OCI-LY3 (cell line): ENCODE data around the gene TBX1.

Experiments used
- H2AFZ ChIP-seq: fragments of 200-600, 300-600 bp; shearing (Covaris generic); 2 replicates; pipeline ENCODE4 v1.6.0; 2014; ENCODE audit warnings: antibody characterized with exemption, low read depth, low read length
- H3K27ac ChIP-seq: fragments of 200-600, 300-600 bp; sonication (generic); 2 replicates; pipeline ENCODE4 v1.5.1; 2014; ENCODE audit warnings: mild to moderate bottlenecking, low read length, moderate library complexity, mixed read lengths
- H3K27me3 ChIP-seq: fragments of 200-600, 300-600 bp; sonication (generic); 2 replicates; pipeline ENCODE4 v1.6.1; 2014; ENCODE audit warnings: low read depth, low read length, mixed read lengths
- H3K36me3 ChIP-seq: fragments of 200-600, 300-600 bp; sonication (generic); replicated peaks from 2 replicates; pipeline ENCODE3; 2014; ENCODE audit warnings: low read depth, low read length, mixed read lengths
- H3K4me1 ChIP-seq: fragments of 300-600, 200-600 bp; sonication (generic); 2 replicates; pipeline ENCODE4 v1.6.1; 2014; ENCODE audit warnings: low read length, mixed read lengths
- H3K4me2 ChIP-seq: fragments of 200-600, 300-600 bp; sonication (generic); 2 replicates; pipeline ENCODE4 v1.6.1; 2014; ENCODE audit warnings: low read length, mixed read lengths
- H3K4me3 ChIP-seq: fragments of 300-600, 200-600 bp; sonication (generic); 2 replicates; pipeline ENCODE4 v1.5.1; 2014; ENCODE audit warnings: antibody characterized with exemption, mild to moderate bottlenecking, low read length, moderate library complexity
- H3K79me2 ChIP-seq: fragments of 300-600, 200-600 bp; shearing (Covaris generic); 2 replicates; pipeline ENCODE4 v1.6.1; 2014; ENCODE audit warnings: mild to moderate bottlenecking, low read length, mixed read lengths
- H3K9ac ChIP-seq: fragments of 300-600, 200-600 bp; shearing (Covaris generic); 2 replicates; pipeline ENCODE4 v1.6.0; 2014; ENCODE audit warnings: mild to moderate bottlenecking, low read length, moderate library complexity
- H3K9me3 ChIP-seq: fragments of 200-600, 300-600 bp; shearing (Covaris generic); 2 replicates; pipeline ENCODE4 v1.6.1; 2014; ENCODE audit warnings: low read length, mixed read lengths; ENCODE audit not compliant: insufficient read depth
- H4K20me1 ChIP-seq: fragments of 200-600, 300-600 bp; sonication (generic); 2 replicates; pipeline ENCODE4 v1.6.1; 2016; ENCODE audit warnings: low read length, mixed read lengths; ENCODE audit not compliant: insufficient read depth
- CTCF ChIP-seq: fragments of 200-600, 300-600 bp; sonication (generic); IDR thresholded peaks from 2 replicates; pipeline ENCODE4 v1.5.1; 2014; ENCODE audit warnings: antibody characterized with exemption, low read length, low read depth
- EZH2phosphoT487 ChIP-seq: fragments of 200-600 bp; shearing (Covaris generic); IDR thresholded peaks from 2 replicates; pipeline ENCODE4 v1.6.1; 2018; ENCODE audit warnings: antibody characterized with exemption, mixed run types, low read depth

The TBX1 gene

GRCh38 chr22:19808873-19809478 is 48.4 kb downstream of the TBX1 start:
- no peak overlapping the region for H3K9ac ChIP-seq
- no peak overlapping the region for H2AFZ ChIP-seq
- H3K36me3 ChIP-seq = no peaks in the 10 kb centered on the region

GRCh38 chr22:19809741-19810140 is 49.2 kb downstream of the TBX1 start:
- TF ChIP-seq CTCF = no peak
- no peak for TF ChIP-seq EZH2phosphoT487
- Histone ChIP-seq H3K4me3 (no peak overlapping the region), H3K27me3 (no peaks in the 10 kb centered on the region), H3K36me3 (no peaks in the 10 kb centered on the region), H3K4me1 (no peaks in the 10 kb centered on the region), H3K27ac (no peak overlapping the region), H3K4me2 (no peak overlapping the region), H4K20me1 (no peaks in the 10 kb centered on the region), H3K9ac (no peak overlapping the region), H3K9me3 (no peaks in the 10 kb centered on the region), H3K79me2 (no peaks in the 10 kb centered on the region), H2AFZ (no peak overlapping the region)

More at GRCh38 chr22:19808873-19809478, 48.4 kb downstream of the TBX1 start:
- Histone ChIP-seq H3K4me1 (no peaks in the 10 kb centered on the region), H3K79me2 (no peaks in the 10 kb centered on the region), H3K27ac (no peak overlapping the region), H3K27me3 (no peaks in the 10 kb centered on the region), H3K4me2 (no peak overlapping the region), H3K9me3 (no peaks in the 10 kb centered on the region), H3K4me3 (no peak overlapping the region), H4K20me1 (no peaks in the 10 kb centered on the region)
- no peak for TF ChIP-seq CTCF
- TF ChIP-seq EZH2phosphoT487 = no peak

- no peak for TF ChIP-seq CTCF
- TF ChIP-seq EZH2phosphoT487 = no peak
- H3K79me2 ChIP-seq = no peaks in the 10 kb centered on the region
- H3K4me2 ChIP-seq = no peak overlapping the region
- no peaks in the 10 kb centered on the region for H3K9me3 ChIP-seq
- H2AFZ ChIP-seq = no peak overlapping the region
- H3K9ac ChIP-seq = no peak overlapping the region
- H3K4me3 ChIP-seq = no peak overlapping the region
- no peak overlapping the region for H3K27ac ChIP-seq
- no peaks in the 10 kb centered on the region for H3K27me3 ChIP-seq
- no peaks in the 10 kb centered on the region for H4K20me1 ChIP-seq
- no peaks in the 10 kb centered on the region for H3K4me1 ChIP-seq
- H3K36me3 ChIP-seq = no peaks in the 10 kb centered on the region
These were observed 50.0 kb downstream of the TBX1 start for GRCh38 chr22:19810381-19811201.

DNA sequence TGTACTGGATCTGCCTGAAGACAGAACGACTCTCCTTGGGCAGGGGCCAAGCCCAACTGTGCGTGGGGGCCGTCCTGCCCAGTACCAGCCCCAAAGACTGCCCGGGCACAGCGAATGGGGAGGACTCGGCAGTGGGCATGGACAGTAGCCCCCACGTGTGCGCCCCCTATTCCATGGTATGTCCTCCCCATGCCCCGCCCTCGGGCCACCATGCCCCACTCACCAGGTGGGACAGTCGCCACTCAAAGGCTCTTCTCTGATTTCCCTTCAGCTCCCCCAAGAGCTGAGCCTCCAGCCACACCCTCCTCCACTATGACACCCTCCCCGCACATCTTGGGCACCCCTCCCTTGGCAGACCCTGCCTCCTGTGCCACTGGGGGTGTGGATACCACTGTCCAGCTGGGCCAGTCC is 50.6 kb downstream of the TBX1 start:
- Histone ChIP-seq H2AFZ (no peak overlapping the region), H3K9me3 (no peaks in the 10 kb centered on the region), H3K4me2 (no peak overlapping the region), H3K4me3 (no peak overlapping the region), H3K79me2 (no peaks in the 10 kb centered on the region), H3K36me3 (no peaks in the 10 kb centered on the region), H3K4me1 (no peaks in the 10 kb centered on the region), H3K27me3 (no peaks in the 10 kb centered on the region), H4K20me1 (no peaks in the 10 kb centered on the region), H3K27ac (no peak overlapping the region), H3K9ac (no peak overlapping the region)
- no peak for TF ChIP-seq CTCF
- TF ChIP-seq EZH2phosphoT487 = no peak
